ENCODE results near the gene SUN1. TPM values are rescaled to one million over a fixed set of nuclear protein-coding genes. Genes with fewer than 3 reads are reported as not detected.

SUN1 gene
- total RNA-seq, 4 donors from 2014 or later = 139 to 624 (median 446) TPM

DNA sequence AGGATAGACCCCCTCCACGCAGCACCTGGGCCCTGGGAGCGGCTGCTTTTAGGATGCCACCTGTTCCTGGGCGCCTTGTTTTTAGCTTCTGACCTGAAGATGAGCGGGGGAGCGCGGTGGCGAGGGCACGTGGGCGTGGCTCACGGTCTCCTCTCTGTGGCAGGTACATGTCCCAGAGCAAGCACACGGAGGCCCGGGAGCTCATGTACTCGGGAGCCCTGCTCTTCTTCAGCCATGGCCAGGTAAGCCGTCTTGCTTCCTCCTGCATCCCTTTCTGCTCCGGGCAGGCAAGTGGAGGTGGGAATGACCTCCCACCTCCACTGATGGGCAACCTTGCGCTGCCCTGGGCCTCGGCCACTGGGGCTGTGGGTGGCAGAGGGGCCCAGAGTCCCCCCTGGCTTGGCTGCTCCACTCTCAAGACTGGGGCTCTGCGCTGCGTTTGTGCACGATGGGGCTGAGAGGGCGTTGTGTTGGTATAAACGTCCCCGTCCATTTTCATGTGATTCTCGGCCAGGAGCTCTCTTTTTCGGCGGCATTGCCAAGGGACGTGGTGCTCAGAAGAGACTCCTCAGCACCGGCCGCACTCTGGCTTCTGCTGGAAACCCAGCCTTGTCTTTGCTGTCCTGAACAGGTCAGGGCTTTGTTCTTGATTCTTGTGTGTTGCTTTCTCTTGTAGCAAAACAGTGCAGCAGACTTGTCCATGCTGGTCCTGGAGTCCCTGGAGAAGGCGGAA, 53.8 kb downstream of the SUN1 start:
- Histone ChIP-seq H3K4me1 (peaks cover 0 to 6% of the 10 kb centered on the region in 2 donors), H3K9me3 (no peaks in the 10 kb centered on the region), H3K4me3 (no peak overlapping the region), H3K27me3 (no peaks in the 10 kb centered on the region), H3K36me3 (no peaks in the 10 kb centered on the region), H3K27ac (no peak overlapping the region)
- intact Hi-C loops (cut with DNase I; ENCODE audit: low total_unique reads) = no loop called here
- TF ChIP-seq POLR2A (IDR thresholded peaks at IDR 0.05) (no peak), CTCF (IDR thresholded peaks at IDR 0.05) (no peak)
- DNase-seq = no peak

DNA sequence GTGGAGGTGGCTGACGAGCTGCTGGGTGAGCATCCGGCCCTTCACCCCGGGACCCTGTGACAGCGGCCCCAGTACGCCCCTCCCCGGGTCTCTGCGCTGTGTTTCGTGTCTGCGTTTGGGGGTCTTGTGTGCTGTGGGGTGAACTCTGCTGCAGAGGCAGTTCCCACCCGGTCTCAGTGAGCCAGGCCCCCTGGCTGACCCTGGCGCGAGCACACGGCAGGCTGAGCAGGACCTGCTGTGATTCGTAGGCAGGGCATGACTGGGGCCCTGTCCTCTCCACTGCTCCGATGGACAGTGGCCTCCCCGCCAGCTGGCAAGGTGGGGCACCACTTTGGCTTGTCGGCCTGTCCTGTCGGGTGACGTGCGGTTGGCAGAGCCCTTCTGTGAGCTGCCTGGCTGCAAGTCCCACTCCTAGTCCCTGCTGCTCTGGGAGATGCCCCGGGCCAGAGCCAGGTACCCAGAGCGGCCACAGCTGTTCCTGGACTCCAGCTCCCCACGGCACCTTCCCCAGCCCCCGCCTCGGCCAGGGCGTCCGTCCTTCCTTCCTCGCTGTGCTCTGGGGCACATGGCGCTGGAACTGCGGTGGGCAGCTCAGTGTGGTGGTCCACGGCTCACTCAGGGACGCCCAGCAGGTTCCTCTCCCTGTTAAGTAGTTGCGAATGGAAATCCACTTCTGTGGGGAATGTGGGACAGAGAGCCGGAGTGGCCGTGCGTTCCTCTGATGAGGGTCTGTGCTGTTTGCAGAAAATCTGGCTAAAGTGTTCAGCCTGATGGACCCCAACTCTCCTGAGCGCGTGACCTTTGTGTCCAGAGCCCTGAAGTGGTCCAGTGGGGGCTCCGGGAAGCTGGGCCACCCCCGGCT, 54.6 kb downstream of the SUN1 start:
- TF ChIP-seq CTCF (IDR thresholded peaks at IDR 0.05) (no peak), POLR2A (IDR thresholded peaks at IDR 0.05) (no peak)
- no peak overlapping the region for H3K27ac ChIP-seq
- DNase-seq = no peak
- intact Hi-C loops (cut with DNase I; ENCODE audit: low total_unique reads) = no loop called here
- H3K4me3 ChIP-seq = no peak overlapping the region
- no peaks in the 10 kb centered on the region for H3K27me3 ChIP-seq
- no peaks in the 10 kb centered on the region for H3K36me3 ChIP-seq
- H3K9me3 ChIP-seq = no peaks in the 10 kb centered on the region
- H3K4me1 ChIP-seq = peaks cover 0 to 6% of the 10 kb centered on the region in 2 donors

DNA sequence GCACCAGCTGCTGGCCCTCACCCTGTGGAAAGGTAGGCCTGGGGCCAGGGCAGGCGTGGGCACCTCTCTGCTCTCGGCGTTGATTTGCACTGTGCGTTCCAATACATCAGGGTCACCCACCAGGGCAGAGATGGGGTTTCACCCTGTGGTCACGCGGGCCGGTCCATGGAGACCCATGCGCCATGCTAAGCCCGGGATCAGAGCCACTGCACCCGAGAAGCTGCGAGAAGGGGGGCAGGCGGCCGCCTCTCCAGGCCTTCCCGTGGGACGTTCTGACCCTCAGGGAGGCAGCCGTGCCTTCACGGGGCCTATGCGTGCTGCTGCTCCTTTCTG, 55.2 kb downstream of the SUN1 start:
- DNase-seq = no peak
- no peak overlapping the region for H3K4me3 ChIP-seq
- intact Hi-C loops (cut with DNase I; ENCODE audit: low total_unique reads) = no loop called here

GRCh38 chr7:888081-889024, 56.1 kb downstream of the SUN1 start:
- Histone ChIP-seq H3K4me1 (peaks cover 0 to 6% of the 10 kb centered on the region in 2 donors), H3K36me3 (no peaks in the 10 kb centered on the region), H3K27me3 (no peaks in the 10 kb centered on the region), H3K9me3 (no peaks in the 10 kb centered on the region), H3K4me3 (no peak overlapping the region), H3K27ac (no peak overlapping the region)
- intact Hi-C loops (cut with DNase I; ENCODE audit: low total_unique reads) = no loop called here
- no peak for TF ChIP-seq POLR2A (IDR thresholded peaks at IDR 0.05)
- DNase-seq = no peak

More for the DNA sequence above, 55.2 kb downstream of the SUN1 start:
- TF ChIP-seq POLR2A (IDR thresholded peaks at IDR 0.05) = no peak
- no peak for TF ChIP-seq CTCF (IDR thresholded peaks at IDR 0.05)
- H3K36me3 ChIP-seq = no peaks in the 10 kb centered on the region
- peaks cover 0 to 6% of the 10 kb centered on the region in 2 donors for H3K4me1 ChIP-seq
- H3K27me3 ChIP-seq = no peaks in the 10 kb centered on the region
- H3K9me3 ChIP-seq = no peaks in the 10 kb centered on the region
- no peak overlapping the region for H3K27ac ChIP-seq

DNA sequence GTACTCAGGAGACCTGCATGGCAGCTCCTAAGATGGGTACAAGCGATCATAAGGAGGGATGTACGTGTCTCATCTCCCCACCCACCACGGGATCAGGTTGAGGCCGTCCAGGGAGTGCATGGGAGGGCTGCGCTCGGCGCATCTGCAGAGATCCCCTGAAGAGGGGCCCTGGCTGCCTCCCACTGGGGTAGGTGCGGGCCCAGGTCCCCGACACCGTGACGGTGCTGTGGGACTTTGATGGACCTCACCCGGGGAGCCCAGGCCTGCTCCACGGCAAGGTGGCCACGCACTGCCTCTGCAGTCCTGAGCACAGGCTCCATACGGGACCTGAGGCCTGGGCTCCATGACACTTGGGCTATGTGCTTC, 56.7 kb downstream of the SUN1 start:
- Histone ChIP-seq H3K36me3 (no peaks in the 10 kb centered on the region), H3K9me3 (no peaks in the 10 kb centered on the region), H3K4me3 (no peak overlapping the region), H3K27me3 (no peaks in the 10 kb centered on the region), H3K4me1 (peaks cover 0 to 2% of the 10 kb centered on the region in 2 donors), H3K27ac (no peak overlapping the region)
- intact Hi-C loops (cut with DNase I; ENCODE audit: low total_unique reads) = no loop called here
- no peak for TF ChIP-seq CTCF (IDR thresholded peaks at IDR 0.05)
- TF ChIP-seq POLR2A (IDR thresholded peaks at IDR 0.05) = no peak
- DNase-seq = no peak

All from uterus (tissue), 4 donors.